HG02588 (cell line): ENCODE results near the gene RAET1E.

Experiments used
- ATAC-seq: cut with Tn5 transposase; IDR thresholded peaks from one replicate; pipeline ENCODE4 v1.9.1; 2021; ENCODE audit warnings: mild to moderate bottlenecking, moderate library complexity; ENCODE audit not compliant: unreplicated experiment

The RAET1E gene

GRCh38 chr6:149891259-149891658, 6.7 kb downstream of the RAET1E start:
- ATAC-seq = no peak

DNA sequence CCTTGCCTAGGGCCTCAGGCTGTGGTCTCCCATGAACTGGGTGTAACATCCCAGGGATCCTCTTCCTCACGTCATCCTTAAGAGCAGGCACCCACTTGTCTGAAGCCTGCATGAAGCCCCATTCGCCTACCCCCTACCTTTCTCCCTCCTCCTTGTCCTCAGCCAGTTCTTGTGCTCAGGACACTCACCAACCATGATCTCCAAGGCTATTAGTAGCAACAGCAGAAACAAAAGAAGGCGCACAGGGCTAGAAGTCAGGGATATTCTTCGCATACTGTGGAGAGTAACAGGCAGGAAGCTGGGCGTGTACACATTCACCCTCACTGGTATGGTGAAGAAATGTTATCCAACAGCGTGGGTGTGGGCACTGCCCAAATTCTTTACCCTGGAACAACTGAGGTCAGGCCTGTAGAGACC, 7.3 kb downstream of the RAET1E start:
- no peak for ATAC-seq

GRCh38 chr6:149889326-149889725, 8.6 kb downstream of the RAET1E start:
- no peak for ATAC-seq

GRCh38 chr6:149888659-149889058, 9.3 kb downstream of the RAET1E start:
- no peak for ATAC-seq

- no peak for ATAC-seq
Measured at GRCh38 chr6:149888093-149888492, 9.8 kb downstream of the RAET1E start.

DNA sequence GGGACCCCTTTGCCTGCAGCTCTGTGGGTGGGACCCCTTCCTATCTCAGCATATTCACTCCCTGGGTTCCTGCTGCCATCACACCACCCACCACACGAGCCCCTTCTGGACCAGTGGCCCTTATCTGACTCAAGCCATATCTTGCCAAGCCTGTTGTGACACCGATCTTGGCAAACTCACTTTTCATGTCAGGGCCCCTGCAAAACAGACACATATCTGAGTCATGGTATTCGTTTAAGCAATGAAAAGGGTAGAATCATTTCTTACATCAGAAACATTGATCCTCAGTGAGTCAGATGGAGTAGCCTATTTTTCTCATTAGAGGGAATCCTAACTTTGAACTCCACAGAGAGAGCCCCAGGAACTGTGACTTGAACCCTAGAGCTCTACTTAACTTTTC, 10.6 kb downstream of the RAET1E start:
- no peak for ATAC-seq

- ATAC-seq = no peak
Measured at GRCh38 chr6:149885888-149886287, 12.0 kb downstream of the RAET1E start.

DNA sequence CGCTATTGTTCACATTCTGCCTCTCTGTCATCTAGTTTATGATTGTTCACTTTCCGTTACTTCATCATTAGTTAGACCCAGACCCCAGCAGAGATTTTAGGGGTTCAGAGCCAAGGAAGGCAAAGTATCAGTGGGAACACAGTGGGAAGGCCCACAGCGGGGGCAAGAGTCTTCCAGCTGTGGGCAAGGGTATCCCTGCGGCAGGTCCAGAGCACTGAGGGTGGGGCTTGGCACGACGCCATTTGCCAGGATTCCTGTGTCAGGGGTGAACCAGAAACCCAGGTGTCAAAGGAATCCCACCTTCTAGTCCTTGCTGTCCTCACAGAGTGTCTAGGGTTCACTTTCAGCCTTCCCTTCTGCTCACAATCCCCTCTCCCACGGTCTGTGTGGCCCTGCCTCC, 13.3 kb downstream of the RAET1E start:
- no peak for ATAC-seq

- ATAC-seq = no peak
Measured at GRCh38 chr6:149884215-149884614, 13.7 kb downstream of the RAET1E start.

DNA sequence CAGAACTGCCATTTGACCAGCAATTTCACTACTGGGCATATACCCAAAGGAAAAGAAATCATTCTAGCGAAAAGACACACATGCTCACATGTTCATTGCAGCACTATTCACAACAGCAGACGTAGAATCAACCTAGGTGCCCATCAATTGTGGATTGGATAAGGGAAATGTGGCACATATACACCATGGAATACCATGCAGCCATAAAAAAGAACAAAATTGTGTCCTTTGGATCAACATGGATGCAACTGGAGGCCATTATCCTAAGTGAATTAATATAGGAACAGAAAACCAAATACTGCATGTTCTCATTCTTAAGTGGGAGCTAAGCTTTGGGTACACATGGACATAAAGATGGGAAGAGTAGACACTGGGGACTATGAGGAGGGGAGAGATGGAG, 16.1 kb downstream of the RAET1E start:
- no peak for ATAC-seq

- no peak for ATAC-seq
Measured at GRCh38 chr6:149881066-149881766, 16.7 kb downstream of the RAET1E start.

- ATAC-seq = no peak
Measured at GRCh38 chr6:149877659-149878058, 20.3 kb downstream of the RAET1E start.

DNA sequence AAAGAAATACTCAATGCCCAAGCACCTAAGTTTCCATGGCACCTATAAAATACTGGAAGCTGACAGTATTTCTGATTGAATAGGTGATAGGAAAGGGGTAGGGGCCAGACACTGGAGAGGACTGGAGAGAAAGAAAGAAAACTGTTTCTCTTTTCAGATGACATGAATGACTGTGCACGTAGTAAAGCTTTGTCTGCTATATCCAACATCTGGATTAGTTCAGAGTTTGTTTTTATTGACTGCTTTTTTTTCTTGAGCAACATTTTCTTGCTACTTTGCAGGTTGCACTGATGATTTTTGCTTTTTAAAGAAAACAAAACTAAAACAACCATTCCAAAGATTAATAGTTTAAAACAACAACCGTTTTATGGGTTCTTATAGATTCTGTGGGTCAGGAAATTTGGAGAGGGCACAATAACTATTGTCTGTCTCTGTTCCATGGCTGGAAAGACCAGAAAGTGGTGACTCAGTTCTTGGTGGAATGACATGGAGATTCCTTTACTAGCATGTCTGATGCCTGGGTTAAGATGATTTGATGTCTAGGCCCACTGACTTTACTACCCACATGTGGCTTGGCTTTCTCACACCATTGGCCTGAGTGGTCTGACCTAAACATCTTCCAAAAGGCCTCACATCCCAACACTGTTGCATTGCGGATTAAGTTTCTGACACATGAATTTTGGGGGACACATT, 21.5 kb downstream of the RAET1E start:
- no peak for ATAC-seq

GRCh38 chr6:149872233-149872632, 25.7 kb downstream of the RAET1E start:
- ATAC-seq = no peak

DNA sequence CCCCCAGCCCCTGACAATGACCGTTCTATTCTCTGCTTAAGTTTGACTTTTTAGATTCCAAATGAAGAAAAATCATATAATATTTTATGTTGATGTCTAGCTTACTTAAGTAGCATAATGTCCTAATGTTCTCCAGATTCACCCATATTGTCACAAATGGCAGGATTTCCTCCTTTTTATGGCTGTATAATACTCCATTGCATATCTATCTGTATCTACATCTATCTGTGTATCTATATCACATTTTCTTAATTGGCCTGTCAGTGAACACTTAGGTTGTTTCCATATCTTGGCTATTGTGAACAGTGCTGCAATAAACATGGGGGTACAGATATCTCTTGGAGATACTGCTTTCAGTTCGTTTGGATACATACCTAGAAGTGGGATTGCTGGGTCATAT, 26.7 kb downstream of the RAET1E start:
- ATAC-seq = no peak

- no peak for ATAC-seq
Measured at GRCh38 chr6:149869275-149869892, 28.5 kb downstream of the RAET1E start.

DNA sequence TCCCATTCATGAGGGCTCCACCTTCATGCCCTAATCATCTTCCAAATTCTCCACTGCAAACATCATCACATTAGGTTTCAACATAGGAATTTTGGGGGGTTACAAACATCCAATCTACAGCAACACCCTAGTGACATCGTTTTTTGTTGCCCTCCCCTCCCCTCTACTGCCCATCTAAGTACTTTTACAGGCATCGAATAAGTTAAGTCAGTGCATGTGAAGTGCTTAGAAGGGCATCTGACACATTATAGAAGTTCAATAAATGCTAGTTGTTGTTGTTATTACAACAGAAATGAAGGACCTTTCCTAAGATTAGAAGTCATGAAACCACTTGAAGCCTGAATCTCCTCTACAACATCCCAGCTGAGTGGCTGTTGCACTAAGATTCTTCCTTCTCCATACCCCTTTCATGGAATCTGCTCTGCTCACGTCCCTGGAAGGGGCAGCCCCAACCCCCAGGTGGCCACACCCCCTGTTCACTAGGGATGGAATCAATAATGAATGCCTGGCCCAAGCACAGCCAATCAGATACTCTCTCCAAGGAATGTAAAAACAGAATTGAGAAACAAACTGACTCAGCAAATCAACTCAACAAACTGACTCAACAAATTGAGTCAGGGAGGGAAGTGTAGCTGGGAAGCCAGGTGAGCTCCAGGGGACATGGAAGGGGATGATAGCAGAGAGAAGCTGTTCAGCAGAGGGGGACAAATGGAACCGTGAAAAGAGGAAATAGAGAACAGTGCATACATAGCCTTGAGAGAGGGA, 29.9 kb downstream of the RAET1E start:
- no peak for ATAC-seq

DNA sequence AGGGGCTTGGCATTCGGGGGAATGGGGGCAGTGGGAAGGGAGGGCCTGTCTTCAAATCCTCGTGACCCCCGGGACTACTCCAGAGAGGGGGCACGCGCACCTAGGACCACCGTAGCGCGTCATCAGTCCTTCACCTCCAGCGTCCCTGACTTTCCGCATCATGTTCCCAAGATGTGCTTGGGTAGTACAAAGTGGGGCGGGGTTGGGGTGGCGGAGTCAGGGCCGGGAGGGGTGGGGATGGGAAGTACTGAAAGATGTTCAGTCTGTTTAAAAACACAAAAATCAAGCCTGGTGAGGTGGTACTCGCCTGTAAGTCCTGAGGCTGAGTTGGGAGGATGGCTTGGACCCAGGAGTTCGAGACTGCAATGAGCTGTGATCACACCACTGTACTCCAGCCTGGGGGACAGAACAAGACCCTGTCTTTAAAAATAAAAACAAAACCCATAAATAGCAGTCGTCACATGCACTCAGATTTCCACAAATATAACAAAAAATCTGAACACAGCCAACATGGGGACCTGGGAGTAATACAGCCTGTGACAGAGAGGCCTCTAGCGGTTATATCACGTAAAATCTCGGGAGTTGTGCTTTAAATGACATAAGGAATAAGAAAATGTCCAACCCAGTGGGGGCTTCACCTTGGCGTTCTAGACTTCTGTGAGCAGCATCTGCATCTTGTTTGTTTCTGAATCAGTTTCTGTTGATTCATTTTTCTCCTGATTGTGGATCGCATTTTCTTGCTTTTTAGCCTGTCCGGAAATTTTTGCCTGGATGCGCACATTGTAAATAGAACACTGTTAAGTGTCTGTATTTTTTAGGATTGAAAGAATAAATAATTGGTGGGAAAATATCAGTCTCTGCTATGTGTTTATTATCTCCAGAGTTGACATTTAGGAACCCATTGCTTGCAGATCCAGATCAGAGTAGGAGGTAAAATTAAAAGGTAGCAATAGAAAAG, 33.1 kb downstream of the RAET1E start:
- ATAC-seq = no peak

- ATAC-seq = peak; percentile 76
Measured at GRCh38 chr6:149863698-149864577, 34.0 kb downstream of the RAET1E start, which contains the start of gene LRP11. Gene LRP11 (minus strand): TSS chr6:149864359. CDS start chr6:149864020, 339 bp downstream.
